GM12874 (cell line): ENCODE results near the gene TADA2A.
A peak's percentile ranks its signal among the peaks of the same experiment; 100 is the strongest.

Source experiments
- CTCF ChIP-seq: IDR thresholded peaks from 2 replicates; pipeline ENCODE4 v1.5.1; 2011; ENCODE audit warnings: low read depth, mild to moderate bottlenecking, control low read depth, low read length, moderate library complexity; ENCODE audit not compliant: insufficient read depth

Gene TADA2A, protein sequence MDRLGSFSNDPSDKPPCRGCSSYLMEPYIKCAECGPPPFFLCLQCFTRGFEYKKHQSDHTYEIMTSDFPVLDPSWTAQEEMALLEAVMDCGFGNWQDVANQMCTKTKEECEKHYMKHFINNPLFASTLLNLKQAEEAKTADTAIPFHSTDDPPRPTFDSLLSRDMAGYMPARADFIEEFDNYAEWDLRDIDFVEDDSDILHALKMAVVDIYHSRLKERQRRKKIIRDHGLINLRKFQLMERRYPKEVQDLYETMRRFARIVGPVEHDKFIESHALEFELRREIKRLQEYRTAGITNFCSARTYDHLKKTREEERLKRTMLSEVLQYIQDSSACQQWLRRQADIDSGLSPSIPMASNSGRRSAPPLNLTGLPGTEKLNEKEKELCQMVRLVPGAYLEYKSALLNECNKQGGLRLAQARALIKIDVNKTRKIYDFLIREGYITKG

DNA sequence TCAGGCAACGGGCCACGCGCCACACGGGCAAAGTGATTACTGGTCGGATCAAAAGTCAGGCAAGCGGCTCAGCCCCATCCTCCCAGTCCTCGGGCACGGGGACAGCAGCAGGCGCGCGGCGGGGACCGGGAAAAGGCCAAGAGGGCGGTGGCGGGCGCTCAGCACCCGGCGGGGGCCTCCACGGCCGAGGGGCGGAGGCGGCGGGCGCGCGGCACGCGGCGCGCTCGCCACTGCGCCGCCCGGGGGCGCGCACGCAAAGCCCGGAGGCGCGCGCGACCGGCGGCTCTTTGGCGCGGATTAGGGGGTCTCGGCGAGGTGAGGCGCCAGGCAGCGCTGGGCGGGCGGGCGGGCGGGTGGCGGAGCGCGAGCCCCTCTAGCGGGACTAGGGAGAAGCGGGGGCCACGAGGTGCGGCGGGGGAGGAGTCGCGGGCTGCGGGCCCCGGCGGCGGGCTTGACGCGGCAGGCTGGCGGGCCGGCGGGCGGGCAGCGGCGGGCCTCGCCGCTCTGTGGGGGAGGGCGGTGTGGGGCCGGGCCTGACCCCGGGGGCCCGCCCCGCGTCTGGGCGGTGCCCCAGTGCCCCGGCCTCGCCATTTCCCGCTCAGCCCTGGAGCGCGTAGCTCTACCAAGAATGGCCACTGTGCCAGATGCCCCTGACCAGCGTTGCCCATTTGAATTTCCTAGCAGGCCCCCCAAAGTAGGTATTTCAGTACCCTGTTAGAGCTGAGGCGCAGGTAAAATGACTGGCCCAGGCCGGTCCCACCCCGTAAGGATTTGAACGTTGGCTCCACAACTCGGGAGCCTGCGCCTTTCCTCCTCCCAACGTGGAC is at the start of gene TADA2A, which contains the start of gene ACACA:
Gene TADA2A (plus strand): TSS at position 252 of the 827 bp plus-strand sequence. CDS start 4,480 bp downstream, outside the sequence.
Gene ACACA (minus strand): TSS at position 202 of the 827 bp plus-strand sequence. CDS start 537 bp downstream, outside the sequence.
- TF ChIP-seq CTCF = no peak

GRCh38 chr17:37358098-37358829 is 48.4 kb upstream of the TADA2A start:
- TF ChIP-seq CTCF = no peak

DNA sequence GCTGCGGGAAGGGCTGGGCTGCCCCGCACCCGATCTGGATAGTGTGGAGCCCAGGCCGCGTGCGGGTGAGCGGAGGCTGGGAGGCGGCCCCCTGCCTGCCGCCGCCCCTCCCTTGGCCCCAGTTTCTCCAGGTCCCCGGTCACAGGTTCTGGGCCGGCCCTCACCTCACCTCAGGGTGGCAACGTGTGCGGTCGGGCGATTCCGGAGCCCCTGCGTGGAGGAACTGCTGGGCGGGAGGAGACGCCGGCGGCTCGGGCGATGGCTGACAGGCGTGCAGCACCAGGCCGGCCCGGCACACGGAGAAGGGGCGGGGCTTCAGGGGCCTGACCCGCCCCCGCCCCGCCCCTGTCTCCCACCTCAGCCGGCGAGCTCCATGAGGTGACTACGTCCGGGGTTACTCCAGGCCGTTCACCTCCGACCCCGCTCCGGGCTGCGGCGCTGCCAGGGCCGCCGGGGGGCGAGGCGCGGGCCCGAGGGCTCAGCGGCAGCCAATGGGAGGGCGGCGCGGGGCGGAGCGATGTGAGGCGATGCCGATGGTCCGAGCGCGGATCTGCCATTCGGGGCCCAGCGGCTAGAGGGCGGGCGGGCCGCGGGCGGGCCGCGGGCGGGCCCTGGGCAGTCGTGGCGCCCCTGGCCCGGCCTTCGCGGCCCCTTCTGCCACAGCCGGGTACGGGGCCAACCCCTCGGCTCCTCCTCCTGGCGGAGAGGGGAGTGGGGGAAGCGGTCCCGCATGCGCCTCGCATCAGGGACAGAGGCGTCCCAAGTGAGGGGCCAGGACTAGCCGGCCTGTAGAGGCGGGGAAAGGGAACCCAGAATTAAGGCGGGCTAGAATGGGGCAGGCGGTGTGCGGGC is 47.6 kb upstream of the TADA2A start:
- TF ChIP-seq CTCF = 0 out of 2 replicates have a peak, but pooled peaks have one; percentile 15

- no peak for TF ChIP-seq CTCF
Measured at GRCh38 chr17:37359682-37360188, 47.0 kb upstream of the TADA2A start.

DNA sequence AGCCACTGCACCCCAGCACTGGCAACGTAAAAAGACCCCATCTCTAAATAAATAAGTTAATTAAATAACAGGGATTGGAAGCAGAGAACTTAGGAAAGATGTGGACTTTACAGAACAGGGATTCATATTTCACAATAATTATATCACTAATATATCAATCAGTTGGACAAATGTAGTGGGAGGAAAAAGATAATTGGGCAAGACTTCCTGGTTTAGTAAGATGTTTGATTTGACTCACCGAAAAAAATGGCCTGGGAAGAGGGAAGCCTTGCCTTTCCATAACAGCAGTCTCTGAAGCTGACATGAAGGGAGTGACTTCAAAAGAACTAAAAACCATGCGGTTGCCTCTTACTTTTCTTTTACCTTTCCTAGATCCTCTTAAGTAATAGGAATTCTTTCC is 46.1 kb upstream of the TADA2A start:
- TF ChIP-seq CTCF = no peak

DNA sequence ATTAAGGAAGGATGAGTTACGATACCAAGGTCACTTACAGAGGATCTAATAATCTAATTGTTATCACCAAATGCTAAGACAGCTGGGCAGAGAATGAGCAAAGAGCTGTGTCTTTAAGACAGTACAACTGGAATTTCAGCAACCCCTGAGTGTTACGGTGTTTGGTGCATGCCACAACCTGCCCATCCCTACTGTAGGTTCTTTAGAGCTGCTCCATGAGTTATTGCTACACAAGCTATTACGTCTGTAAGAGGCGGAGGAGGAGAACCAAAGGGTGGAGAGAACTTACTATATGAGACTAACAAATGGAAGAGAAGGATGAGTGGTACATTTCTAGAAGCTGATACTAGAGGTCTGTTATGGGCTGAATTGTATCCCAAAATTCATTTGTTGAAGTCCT is 45.1 kb upstream of the TADA2A start:
- TF ChIP-seq CTCF = no peak
